HL-60 (cell line): ENCODE data around the gene THOC6.

Source experiments
- CTCF ChIP-seq: IDR thresholded peaks from one replicate; pipeline ENCODE4 v1.5.1; 2011; ENCODE audit warnings: low read length, control low read depth, inconsistent platforms; ENCODE audit not compliant: insufficient read depth
- POLR2AphosphoS5 ChIP-seq: IDR thresholded peaks from 2 replicates; pipeline ENCODE4 v1.6.1; 2012; ENCODE audit warnings: low read depth
- REST ChIP-seq: IDR thresholded peaks from 2 replicates; pipeline ENCODE4 v1.6.1; 2012; ENCODE audit warnings: low read depth; ENCODE audit not compliant: insufficient replicate concordance

- TF ChIP-seq POLR2AphosphoS5 (no peak), CTCF (no peak), REST (no peak)
Measured at GRCh38 chr16:3026003-3026378, 2.2 kb downstream of the THOC6 start.
